NCI-H460 (cell line): ENCODE data around the gene GPR68. TPM values are rescaled to one million over a fixed set of nuclear protein-coding genes. Genes with fewer than 3 reads are reported as not detected.
"Not testable (repeated sequence)": the region's sequence is repeated elsewhere in the genome, so short reads cannot be mapped to it uniquely, and the experiment has no call there.

Experiments
- DNase-seq: peaks from one replicate; pipeline ENCODE4 v3.0.0-alpha.2; 2016; ENCODE audit warnings: low read depth; ENCODE audit errors: extremely low read depth
- total RNA-seq: library from RNA; depleted of rRNA; stranded (reverse); fragments of >200 nt; shearing (Covaris generic); gene quantifications from 2 replicates; pipeline ENCODE4 v1.2.3, GENCODE V29; 2014

Gene GPR68
- total RNA-seq, 1 experiment from 2014 or later = not detected

DNA sequence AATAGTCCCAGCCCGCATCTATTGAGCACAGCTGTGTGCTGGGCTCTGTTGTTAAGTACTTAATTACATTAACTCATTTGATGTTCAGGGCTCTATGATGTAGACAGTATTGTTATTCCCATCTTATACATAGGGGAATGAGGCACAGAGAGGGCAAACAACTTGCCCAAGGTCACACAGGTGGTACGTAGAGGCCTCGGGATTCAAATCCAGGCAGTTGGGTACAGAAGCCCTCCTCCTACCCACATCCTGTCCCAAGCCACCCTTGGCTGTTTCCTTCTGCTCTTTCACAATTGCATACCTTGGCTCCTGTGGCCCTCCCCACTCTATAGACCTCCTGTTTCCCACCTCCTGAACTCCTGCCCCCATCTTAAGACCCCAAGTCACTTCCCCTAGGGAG is 10.0 kb upstream of the GPR68 start:
- no peak for DNase-seq

DNA sequence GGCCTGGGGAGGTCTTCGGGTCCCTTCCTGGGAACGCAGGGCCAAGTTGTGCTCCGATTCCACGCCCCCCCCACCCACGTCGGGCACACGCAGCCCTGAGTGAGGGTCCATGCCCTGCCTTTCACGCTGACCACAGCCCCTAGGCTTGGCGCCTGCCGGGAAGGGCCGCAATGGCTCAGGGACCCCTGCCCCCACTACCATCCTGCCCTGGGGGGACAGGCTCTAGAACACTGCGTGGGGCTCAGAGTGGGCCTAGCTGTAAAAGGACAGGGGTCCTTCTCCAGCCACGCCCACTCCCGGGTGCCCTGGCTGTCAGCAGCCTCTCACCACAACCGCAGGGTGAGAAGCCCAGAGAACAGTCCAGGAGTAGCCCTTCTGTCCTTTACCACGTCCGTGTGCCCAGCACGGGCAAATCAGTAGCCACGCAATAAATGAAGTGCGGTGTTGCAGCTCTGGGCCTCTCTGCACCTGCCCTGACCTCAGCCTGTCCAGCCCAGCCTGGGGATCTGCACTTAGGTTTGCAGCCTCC is 9.4 kb upstream of the GPR68 start:
- no peak for DNase-seq

DNA sequence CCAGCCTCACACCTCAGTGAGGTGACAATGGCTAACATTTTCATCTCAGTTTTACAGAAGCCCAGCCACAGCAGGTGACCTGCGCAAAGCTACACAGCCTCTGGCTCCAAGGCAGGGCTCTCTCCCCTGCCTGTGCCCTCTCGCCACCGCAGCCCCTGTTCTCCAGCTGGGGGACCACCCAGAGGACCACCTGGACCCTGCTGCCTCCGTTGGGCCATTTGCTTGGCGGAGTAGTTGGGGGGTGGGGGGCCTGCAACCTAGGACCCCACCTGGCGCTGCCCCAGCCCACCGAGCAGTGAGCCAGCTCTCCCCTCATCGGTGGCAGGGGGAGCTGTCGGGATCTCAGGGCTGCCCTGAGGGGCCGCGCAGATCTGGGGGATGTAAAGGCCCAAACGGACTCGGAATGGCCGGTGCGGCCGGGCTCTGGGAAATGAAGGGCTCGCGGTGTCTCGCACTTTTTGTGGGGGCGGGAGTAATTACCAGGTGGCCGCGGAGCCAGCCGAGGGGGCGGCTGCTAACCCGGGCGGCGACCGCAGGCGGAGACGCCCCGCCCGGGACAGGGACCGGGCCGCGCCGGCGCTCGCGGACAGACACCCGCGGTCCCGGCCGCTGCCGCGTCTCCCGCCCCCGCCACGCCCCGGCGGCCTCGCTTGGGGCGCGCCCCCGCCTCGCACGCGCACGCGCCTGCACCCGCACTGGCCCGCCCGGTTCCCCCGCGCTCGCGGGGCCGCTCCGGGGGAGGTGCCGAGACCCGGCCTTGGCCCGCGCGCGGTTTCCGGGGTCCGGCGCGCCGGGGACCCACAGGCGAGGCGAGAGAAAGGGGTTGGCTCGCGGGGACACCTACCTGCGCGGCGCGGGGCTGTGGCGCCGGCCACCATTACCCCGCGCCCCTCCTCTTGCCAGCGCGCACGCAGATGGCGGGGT is 8.6 kb upstream of the GPR68 start:
- peak; percentile 9 for DNase-seq

DNA sequence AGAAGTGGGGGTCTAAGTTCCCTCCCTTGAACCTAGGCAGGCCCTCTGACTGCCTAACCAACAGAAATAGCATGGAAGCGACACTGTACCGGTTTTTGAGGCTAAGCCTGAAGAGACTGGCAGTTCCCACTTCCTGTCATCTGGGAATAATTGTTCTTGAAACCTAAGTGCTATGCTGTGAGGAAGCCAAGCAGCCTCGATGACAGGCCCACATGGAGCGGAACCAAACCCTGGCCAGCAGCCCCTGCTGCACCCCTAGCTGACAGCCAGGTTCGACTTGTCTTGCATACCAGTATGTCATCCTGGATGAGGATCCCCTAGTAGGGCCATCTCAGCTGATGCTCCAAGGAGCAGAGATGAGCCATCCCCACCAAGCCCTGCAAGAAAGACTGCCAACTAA is 6.4 kb upstream of the GPR68 start:
- no peak for DNase-seq

- no peak for DNase-seq
These were observed 5.5 kb upstream of the GPR68 start for GRCh38 chr14:91249841-91250616.

DNA sequence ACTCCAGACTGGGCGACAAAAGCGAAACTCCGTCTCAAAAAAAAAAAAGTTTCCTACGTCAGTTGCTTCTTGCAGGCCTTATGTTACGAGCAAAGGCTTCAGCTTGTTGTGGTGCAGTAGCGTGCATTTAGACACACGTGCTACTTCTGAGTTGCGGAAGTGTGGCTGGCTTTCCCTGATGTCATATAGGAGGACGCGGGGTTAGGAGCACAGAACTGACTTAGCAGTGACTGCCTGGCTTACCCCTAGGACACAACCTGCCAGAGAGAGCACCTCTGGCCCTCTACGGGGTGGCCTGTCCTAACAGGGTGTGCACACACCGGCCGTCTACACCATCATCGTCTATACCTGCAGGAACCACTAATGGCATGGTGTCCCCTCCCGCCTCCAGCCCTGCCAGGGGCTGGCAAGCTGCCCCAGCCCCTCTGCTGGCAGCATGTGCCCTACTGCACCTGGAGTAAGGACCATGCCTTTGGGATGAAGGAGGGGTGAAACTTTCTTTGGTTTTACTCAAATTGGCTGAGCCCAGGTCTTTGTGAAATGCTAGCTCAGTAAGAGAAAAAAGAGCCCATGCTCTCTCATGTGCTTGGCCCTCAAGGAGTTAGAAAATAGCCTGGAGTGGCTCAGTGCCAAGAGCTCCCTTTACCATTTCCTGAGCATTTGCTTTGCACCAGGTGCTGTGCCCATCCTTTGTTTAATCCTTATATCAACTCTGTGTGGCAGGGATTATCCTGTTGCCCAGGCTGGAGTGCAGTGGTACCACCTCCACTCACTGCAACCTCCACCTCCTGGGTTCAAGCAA is 1.7 kb upstream of the GPR68 start:
- no peak for DNase-seq

DNA sequence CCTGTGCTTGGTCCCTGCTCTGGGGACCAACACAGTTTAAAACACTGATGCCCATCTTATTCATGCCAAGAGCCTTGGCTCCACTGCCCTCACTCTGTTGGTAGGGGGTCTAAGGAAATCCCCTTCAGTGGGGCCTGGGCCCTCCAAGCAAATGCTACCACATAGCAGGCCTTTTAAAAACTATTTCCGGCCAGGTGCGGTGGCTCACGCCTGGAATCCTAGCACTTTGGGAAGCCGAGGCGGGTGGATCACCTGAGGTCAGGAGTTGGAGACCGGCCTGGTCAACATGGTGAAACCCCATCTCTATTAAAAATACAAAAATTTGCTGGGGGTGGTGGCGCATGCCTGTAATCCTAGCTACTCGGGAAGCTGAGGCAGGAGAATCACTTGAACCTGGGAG is 1.1 kb upstream of the GPR68 start:
- not testable (repeated sequence) for DNase-seq

GRCh38 chr14:91245029-91245428 is 525 bp upstream of the GPR68 start:
- no peak for DNase-seq

GRCh38 chr14:91243074-91243471 is 1.4 kb downstream of the GPR68 start:
- no peak for DNase-seq

DNA sequence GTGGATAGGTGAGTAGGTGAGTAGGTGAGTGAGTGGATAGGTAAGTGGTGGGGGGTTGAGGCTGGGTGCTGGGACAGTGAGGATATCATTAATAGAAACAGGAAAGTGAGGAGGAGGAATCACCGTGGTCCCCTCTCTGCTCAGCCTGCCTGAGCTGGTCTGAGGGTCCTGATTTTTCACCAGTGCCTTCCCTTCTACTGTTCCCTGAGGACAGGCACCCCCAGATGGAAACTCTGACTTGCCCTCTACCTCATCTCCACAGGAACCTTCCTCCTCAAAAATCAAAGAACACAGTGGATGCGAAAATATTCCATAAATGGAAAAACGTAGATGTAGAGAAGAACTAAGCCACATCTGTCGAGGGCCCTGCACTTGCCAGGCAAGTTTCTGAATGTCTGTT is 1.9 kb downstream of the GPR68 start:
- no peak for DNase-seq

DNA sequence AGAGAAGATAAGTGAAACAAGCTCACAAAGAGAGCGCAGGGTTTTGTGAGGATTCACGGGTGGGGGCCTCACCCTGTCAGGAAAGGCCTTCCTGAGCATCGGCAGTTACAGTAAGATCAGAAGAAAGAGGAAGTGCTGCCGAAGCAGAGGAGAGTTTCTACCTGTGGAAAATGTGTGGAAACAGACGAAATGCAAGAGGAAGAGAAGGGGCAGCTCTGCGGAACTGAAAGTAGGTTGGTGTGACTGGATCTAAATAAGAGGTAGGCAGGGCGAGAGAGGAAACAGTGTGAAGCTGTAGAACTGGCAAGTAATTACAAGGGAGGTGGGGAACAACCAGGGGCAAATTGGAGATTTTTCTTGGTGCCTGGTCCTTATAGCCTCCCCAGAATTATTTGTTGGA is 2.6 kb downstream of the GPR68 start:
- no peak for DNase-seq

GRCh38 chr14:91238661-91239060 is 5.8 kb downstream of the GPR68 start:
- no peak for DNase-seq

- DNase-seq = no peak
These were observed 6.4 kb downstream of the GPR68 start for GRCh38 chr14:91238085-91238484.

DNA sequence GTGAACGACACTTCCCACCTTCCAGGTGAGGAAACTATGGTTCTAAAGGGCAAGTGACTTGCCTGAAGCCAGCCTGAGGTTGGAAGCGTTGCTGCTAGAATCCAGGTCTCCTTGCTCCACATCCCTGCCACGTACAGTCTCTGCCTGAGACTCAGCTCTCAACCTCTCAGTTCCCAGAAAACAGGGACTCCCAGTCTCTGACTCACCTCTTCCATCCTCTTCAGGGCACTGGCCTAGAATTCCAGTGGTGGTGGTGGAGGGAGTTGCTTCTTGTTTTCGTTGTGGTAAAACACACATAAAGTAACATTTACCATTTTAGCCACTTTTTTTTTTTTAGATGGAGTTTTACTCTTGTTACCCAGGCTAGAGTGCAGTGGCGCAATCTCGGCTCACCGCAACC is 7.3 kb downstream of the GPR68 start:
- DNase-seq = no peak

- DNase-seq = no peak
These were observed 8.7 kb downstream of the GPR68 start for GRCh38 chr14:91235841-91236240.

GRCh38 chr14:91234791-91235114 is 9.8 kb downstream of the GPR68 start:
- DNase-seq = no peak

DNA sequence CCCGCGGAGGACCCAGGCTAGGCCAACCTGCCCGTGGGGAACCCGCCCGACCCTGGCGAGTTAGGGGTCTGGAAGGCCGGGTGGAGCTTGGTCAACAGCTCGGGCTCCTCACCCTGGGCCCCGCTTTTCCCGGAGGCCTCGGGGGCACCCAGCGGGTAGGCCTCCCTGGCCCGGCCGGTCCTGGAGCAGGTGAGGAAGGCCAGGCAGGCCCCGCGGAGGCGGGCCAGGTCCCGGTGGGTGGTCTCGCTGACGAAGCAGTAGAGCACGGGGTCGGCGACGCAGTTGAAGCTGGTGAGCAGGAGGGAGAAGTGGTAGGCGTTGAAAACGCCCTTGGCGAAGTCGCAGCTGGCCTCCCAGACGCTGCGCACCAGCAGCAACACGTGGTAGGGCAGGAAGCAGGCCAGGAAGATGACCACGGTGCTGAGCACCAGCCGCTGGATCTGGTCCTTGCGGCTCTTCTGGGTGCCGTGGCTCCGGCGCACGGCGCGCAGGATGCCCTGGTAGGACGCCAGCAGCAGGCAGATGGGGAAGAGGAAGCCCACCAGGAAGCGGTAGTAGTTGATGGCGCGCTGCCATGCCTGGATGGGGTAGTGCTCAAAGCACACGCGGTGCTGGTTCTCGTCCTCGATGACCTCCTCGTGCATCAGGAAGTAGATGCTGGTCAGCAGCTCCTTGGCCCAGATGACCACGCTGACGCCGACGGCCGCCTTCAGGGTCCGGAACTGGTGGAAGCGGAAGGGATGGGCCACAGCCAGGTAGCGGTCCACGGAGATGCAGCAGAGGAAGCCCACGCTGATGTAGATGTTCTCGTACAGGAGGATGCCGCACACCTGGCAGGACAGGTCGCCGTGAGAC is 10.3 kb downstream of the GPR68 start:
- DNase-seq = no peak

DNA sequence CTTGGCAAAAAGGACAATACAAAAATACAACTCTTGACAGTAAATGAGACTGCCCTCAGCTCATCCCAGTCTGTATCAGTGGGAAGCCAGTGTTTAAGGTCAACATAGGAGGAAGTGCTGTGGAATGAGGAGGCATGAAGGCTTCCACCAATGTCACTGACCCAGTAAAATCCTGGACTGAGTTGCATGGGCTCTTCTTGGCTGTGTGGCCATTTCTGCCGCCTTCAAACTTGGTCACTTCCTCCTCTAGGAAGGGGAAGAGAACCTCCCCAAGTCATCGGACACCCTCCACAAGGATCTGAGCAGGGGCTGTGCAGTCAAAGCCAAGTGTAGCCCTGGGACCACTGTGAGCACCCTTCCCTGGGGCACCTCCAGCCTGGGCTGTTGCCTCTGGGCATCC is 11.9 kb downstream of the GPR68 start:
- DNase-seq = no peak

DNA sequence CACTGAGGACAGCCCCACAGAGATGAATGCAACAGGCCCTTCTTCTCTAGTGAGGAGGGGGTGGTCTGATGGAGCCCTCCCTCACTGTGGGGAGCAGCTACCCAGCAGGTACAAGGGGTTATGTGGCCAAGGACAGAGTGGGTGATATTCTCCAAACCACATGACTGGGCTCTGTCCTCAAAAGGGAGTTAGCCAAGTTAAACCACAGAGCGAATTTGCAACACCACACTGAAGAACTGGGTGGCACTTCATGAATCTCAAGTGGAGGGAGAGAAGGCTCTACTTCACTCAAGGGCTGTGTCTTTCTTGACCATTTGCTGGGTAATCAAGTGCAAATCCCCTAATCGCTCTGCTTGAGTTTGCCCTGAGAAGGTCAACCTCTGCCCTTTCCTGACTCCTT is 12.5 kb downstream of the GPR68 start:
- no peak for DNase-seq

DNA sequence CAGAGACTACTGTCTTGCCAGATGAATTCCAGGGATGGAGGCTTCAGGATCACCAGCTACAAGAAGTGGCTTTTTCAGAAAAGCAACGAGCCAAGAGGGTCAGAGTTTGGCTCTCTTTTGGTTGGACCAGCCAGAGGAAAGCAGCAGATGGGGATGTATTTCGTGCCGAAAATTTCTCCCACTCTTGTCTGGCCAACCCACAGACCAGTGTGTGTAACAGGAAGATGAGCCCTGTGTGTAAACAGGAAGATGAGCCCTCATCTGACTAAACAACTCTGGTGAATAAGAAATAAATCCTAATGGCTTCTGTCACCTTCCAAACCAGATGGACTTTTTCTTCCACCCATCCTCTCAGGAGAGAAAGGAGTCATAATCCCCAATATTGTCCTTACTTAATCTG is 13.1 kb downstream of the GPR68 start:
- DNase-seq = no peak
